ENCODE data around the gene VIPR2.

- TF ChIP-seq, protein P1, sequence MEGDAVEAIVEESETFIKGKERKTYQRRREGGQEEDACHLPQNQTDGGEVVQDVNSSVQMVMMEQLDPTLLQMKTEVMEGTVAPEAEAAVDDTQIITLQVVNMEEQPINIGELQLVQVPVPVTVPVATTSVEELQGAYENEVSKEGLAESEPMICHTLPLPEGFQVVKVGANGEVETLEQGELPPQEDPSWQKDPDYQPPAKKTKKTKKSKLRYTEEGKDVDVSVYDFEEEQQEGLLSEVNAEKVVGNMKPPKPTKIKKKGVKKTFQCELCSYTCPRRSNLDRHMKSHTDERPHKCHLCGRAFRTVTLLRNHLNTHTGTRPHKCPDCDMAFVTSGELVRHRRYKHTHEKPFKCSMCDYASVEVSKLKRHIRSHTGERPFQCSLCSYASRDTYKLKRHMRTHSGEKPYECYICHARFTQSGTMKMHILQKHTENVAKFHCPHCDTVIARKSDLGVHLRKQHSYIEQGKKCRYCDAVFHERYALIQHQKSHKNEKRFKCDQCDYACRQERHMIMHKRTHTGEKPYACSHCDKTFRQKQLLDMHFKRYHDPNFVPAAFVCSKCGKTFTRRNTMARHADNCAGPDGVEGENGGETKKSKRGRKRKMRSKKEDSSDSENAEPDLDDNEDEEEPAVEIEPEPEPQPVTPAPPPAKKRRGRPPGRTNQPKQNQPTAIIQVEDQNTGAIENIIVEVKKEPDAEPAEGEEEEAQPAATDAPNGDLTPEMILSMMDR (IDR thresholded peaks at IDR 0.05) = no peak
- TF ChIP-seq EZH2phosphoT487 (IDR thresholded peaks at IDR 0.05) = no peak
- no peak for TF ChIP-seq EZH2 (IDR thresholded peaks at IDR 0.05)
Measured at GRCh38 chr7:159158125-159158887, 13.6 kb upstream of the VIPR2 start.
